ENCODE results near the gene TATDN2.

DNA sequence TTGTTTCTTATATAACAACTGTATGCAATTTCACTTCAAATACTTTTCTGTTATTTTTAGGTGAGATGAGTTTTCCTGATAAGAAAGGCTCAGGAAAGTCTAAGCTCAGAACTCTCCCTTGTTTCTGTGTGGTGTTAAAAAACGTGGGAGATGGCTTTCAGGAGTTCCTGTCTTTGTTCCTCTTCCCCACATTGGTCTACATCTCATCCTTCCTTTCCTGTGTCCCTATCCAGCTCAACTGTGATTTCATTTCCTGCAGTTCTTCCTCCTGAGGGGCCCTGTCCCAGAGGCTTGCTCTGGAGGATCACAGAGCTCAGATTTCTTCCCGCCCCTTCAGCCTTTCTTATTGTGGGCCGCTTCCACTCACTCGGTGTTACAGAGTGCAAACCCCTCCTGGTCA is 61.5 kb downstream of the TATDN2 start:
- TF ChIP-seq RARB (CRISPR knock-in tag; IDR thresholded peaks at IDR 0.05) (no peak), TCF4 (CRISPR knock-in tag; IDR thresholded peaks at IDR 0.05; ENCODE audit: borderline replicate concordance) (no peak), ZFP3 (CRISPR knock-in tag; IDR thresholded peaks at IDR 0.05) (no peak)
- TF ChIP-seq, protein P1, sequence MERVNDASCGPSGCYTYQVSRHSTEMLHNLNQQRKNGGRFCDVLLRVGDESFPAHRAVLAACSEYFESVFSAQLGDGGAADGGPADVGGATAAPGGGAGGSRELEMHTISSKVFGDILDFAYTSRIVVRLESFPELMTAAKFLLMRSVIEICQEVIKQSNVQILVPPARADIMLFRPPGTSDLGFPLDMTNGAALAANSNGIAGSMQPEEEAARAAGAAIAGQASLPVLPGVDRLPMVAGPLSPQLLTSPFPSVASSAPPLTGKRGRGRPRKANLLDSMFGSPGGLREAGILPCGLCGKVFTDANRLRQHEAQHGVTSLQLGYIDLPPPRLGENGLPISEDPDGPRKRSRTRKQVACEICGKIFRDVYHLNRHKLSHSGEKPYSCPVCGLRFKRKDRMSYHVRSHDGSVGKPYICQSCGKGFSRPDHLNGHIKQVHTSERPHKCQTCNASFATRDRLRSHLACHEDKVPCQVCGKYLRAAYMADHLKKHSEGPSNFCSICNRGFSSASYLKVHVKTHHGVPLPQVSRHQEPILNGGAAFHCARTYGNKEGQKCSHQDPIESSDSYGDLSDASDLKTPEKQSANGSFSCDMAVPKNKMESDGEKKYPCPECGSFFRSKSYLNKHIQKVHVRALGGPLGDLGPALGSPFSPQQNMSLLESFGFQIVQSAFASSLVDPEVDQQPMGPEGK (CRISPR knock-in tag; IDR thresholded peaks at IDR 0.05; ENCODE audit: borderline replicate concordance), result no peak
- TF ChIP-seq, protein P2, sequence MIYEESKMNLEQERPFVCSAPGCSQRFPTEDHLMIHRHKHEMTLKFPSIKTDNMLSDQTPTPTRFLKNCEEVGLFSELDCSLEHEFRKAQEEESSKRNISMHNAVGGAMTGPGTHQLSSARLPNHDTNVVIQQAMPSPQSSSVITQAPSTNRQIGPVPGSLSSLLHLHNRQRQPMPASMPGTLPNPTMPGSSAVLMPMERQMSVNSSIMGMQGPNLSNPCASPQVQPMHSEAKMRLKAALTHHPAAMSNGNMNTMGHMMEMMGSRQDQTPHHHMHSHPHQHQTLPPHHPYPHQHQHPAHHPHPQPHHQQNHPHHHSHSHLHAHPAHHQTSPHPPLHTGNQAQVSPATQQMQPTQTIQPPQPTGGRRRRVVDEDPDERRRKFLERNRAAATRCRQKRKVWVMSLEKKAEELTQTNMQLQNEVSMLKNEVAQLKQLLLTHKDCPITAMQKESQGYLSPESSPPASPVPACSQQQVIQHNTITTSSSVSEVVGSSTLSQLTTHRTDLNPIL (CRISPR knock-in tag; IDR thresholded peaks at IDR 0.05; ENCODE audit: low read depth), result no peak

Data from SK-N-SH treated with all-trans-retinoic acid at 6 μM for 48 hours (cell line).